ENCODE measurements around the gene TSPOAP1. TPM values are rescaled to one million over a fixed set of nuclear protein-coding genes. Genes with fewer than 3 reads are reported as not detected.

TSPOAP1 gene
- total and polyA plus RNA-seq, 2 of the 13 experiments (the other 11 are each of a cell fraction or from before 2014, with no cell fraction given) = not detected

DNA sequence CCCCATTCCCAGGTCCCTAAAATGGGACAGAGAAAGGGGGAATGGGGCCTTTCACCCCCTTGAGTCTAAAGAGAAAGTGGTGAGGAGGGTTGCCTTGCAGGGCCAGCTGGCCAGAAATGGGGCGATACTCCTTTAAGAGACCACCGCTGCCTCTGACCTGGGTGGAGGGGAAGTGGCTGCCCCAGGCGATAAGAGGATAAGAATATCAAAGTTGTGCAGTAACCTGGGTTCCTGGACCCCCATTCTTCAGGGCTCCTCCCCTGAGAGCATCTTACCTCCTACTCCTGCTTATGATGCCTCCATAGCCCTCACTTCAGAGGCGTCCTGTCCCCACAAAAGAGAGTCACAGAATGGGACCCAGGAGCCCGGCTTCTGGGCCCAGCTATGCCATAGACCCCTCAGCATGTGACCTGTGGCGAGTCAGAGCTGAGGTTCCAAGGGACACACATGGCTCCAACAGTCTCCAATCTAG is 5.2 kb upstream of the TSPOAP1 start:
- ATAC-seq = no peak
- peaks cover 62% of the 10 kb centered on the region for H3K4me1 ChIP-seq (ENCODE audit: insufficient read depth, low read length)
- H3K9me3 ChIP-seq (ENCODE audit: low read length) = no peaks in the 10 kb centered on the region
- no peak for DNase-seq (ENCODE audit: low spot score)
- H2AFZ ChIP-seq (ENCODE audit: low read length) = no peak overlapping the region
- peak overlapping the region; percentile 64; the same call in 1 of the 2 replicates for H3K4me2 ChIP-seq (ENCODE audit: low read depth, low read length)
- no peaks in the 10 kb centered on the region for H3K36me3 ChIP-seq (replicated peaks in 1 of 2; ENCODE audit: control insufficient read depth in 1 of 2, insufficient read depth in 2 of 2, low read length in 2 of 2)
- 33% methylated on average over 6 of the region's 6 CpGs for WGBS (ENCODE audit: low lambda C conversion rate)
- H4K20me1 ChIP-seq (ENCODE audit: insufficient read depth, low read length) = no peaks in the 10 kb centered on the region
- H3K9ac ChIP-seq (ENCODE audit: insufficient read depth, low read depth, low read length) = no peak overlapping the region
- H3K27me3 ChIP-seq (ENCODE audit: control insufficient read depth in 1 of 2, insufficient read depth in 2 of 2, low read length in 2 of 2) = peaks cover 4 to 6% of the 10 kb centered on the region in 2 experiments; a peak in 3 of 5 replicates
- in situ Hi-C loops (cut with HindIII; ENCODE audit: extremely low pct_ligation_motif_present, low pct_unique_long_range_greater_than_20kb) (no loop called here), intact Hi-C loops (cut with micrococcal nuclease; ENCODE audit: unreplicated experiment) (no loop called here)
- TF ChIP-seq ZFP91 (CRISPR knock-in tag; IDR thresholded peaks at IDR 0.05; ENCODE audit: borderline replicate concordance) = peak; percentile 85
- no peak for TF ChIP-seq ZNF547 (CRISPR knock-in tag; IDR thresholded peaks at IDR 0.05)
- ChIA-PET POLR2A (interaction anchor here (0.9 kb wide), 1 partner anchor 14 kb away, joined by 3 read pairs; no protein-coding TSS in a partner anchor), CTCF (ENCODE audit: low intra/inter-chr PET ratio, low total read pairs) (no interaction called here)
- H3K27ac ChIP-seq (ENCODE audit: extremely low read length, insufficient read depth, low read length) = no peak overlapping the region
- BruUV-seq (replicated peaks) = no TSS peak
- no peaks in the 10 kb centered on the region for H3K79me2 ChIP-seq (ENCODE audit: insufficient read depth, low read length)
- FAIRE-seq = no peak
- no peak overlapping the region for H3K4me3 ChIP-seq (replicated peaks in 1 of 3; ENCODE audit: insufficient read depth in 1 of 3, low read depth in 2 of 3, low read length in 3 of 3)

- in situ Hi-C loops (cut with HindIII; ENCODE audit: extremely low pct_ligation_motif_present, low pct_unique_long_range_greater_than_20kb) (no loop called here), intact Hi-C loops (cut with micrococcal nuclease; ENCODE audit: unreplicated experiment) (no loop called here)
- no peak overlapping the region for H3K27ac ChIP-seq (ENCODE audit: extremely low read length, insufficient read depth, low read length)
- no peaks in the 10 kb centered on the region for H4K20me1 ChIP-seq (ENCODE audit: insufficient read depth, low read length)
- no peak overlapping the region for H3K4me3 ChIP-seq (replicated peaks in 1 of 3; ENCODE audit: insufficient read depth in 1 of 3, low read depth in 2 of 3, low read length in 3 of 3)
- H3K9me3 ChIP-seq (ENCODE audit: low read length) = no peaks in the 10 kb centered on the region
- no peak overlapping the region for H2AFZ ChIP-seq (ENCODE audit: low read length)
- H3K4me1 ChIP-seq (ENCODE audit: insufficient read depth, low read length) = peaks cover 62% of the 10 kb centered on the region
- ChIA-PET CTCF (ENCODE audit: low intra/inter-chr PET ratio, low total read pairs) (no interaction called here), POLR2A (interaction anchor here (0.9 kb wide), 1 partner anchor 14 kb away, joined by 3 read pairs; no protein-coding TSS in a partner anchor)
- DNase-seq (ENCODE audit: low spot score) (no peak), ATAC-seq (no peak), FAIRE-seq (no peak)
- H3K36me3 ChIP-seq (replicated peaks in 1 of 2; ENCODE audit: control insufficient read depth in 1 of 2, insufficient read depth in 2 of 2, low read length in 2 of 2) = no peaks in the 10 kb centered on the region
- peaks cover 5 to 13% of the 10 kb centered on the region in 2 experiments; a peak in 3 of 5 replicates for H3K27me3 ChIP-seq (ENCODE audit: control insufficient read depth in 1 of 2, insufficient read depth in 2 of 2, low read length in 2 of 2)
- H3K4me2 ChIP-seq (ENCODE audit: low read depth, low read length) = peak overlapping the region; percentile 64; the same call in 1 of the 2 replicates
- no TSS peak for BruUV-seq (replicated peaks)
- H3K79me2 ChIP-seq (ENCODE audit: insufficient read depth, low read length) = no peaks in the 10 kb centered on the region
- H3K9ac ChIP-seq (ENCODE audit: insufficient read depth, low read depth, low read length) = no peak overlapping the region
- 67% methylated on average over 16 of the region's 21 CpGs for WGBS (ENCODE audit: low lambda C conversion rate)
- no peak for TF ChIP-seq SOX6 (IDR thresholded peaks at IDR 0.05)
- TF ChIP-seq SOX6 (CRISPR knock-in tag; IDR thresholded peaks at IDR 0.05) = no peak
- TF ChIP-seq KMT2A (CRISPR knock-in tag; IDR thresholded peaks at IDR 0.05) = no peak
- TF ChIP-seq ZNF709 (CRISPR knock-in tag; IDR thresholded peaks at IDR 0.05) = no peak
- TF ChIP-seq ZKSCAN8 (CRISPR knock-in tag; IDR thresholded peaks at IDR 0.05; ENCODE audit: borderline replicate concordance) = no peak
- TF ChIP-seq, protein P1, sequence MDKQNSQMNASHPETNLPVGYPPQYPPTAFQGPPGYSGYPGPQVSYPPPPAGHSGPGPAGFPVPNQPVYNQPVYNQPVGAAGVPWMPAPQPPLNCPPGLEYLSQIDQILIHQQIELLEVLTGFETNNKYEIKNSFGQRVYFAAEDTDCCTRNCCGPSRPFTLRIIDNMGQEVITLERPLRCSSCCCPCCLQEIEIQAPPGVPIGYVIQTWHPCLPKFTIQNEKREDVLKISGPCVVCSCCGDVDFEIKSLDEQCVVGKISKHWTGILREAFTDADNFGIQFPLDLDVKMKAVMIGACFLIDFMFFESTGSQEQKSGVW (CRISPR knock-in tag; IDR thresholded peaks at IDR 0.05; ENCODE audit: borderline replicate concordance) = no peak
- TF ChIP-seq, protein P2, sequence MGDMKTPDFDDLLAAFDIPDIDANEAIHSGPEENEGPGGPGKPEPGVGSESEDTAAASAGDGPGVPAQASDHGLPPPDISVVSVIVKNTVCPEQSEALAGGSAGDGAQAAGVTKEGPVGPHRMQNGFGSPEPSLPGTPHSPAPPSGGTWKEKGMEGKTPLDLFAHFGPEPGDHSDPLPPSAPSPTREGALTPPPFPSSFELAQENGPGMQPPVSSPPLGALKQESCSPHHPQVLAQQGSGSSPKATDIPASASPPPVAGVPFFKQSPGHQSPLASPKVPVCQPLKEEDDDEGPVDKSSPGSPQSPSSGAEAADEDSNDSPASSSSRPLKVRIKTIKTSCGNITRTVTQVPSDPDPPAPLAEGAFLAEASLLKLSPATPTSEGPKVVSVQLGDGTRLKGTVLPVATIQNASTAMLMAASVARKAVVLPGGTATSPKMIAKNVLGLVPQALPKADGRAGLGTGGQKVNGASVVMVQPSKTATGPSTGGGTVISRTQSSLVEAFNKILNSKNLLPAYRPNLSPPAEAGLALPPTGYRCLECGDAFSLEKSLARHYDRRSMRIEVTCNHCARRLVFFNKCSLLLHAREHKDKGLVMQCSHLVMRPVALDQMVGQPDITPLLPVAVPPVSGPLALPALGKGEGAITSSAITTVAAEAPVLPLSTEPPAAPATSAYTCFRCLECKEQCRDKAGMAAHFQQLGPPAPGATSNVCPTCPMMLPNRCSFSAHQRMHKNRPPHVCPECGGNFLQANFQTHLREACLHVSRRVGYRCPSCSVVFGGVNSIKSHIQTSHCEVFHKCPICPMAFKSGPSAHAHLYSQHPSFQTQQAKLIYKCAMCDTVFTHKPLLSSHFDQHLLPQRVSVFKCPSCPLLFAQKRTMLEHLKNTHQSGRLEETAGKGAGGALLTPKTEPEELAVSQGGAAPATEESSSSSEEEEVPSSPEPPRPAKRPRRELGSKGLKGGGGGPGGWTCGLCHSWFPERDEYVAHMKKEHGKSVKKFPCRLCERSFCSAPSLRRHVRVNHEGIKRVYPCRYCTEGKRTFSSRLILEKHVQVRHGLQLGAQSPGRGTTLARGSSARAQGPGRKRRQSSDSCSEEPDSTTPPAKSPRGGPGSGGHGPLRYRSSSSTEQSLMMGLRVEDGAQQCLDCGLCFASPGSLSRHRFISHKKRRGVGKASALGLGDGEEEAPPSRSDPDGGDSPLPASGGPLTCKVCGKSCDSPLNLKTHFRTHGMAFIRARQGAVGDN (CRISPR knock-in tag; IDR thresholded peaks at IDR 0.05) = 0 out of 2 replicates have a peak, but pooled peaks have one; percentile 17
Measured at GRCh38 chr17:58332778-58333735, 4.5 kb upstream of the TSPOAP1 start.

All from HepG2 (cell line).